HG03520 (cell line): ENCODE measurements around the gene WFDC8.
"Not testable (repeated sequence)": the region's sequence is repeated elsewhere in the genome, so short reads cannot be mapped to it uniquely, and the experiment has no call there.

Experiments used
- ATAC-seq: cut with Tn5 transposase; IDR thresholded peaks from one replicate; pipeline ENCODE4 v1.9.1; 2021; ENCODE audit warnings: mild to moderate bottlenecking, moderate library complexity; ENCODE audit not compliant: unreplicated experiment

The WFDC8 gene

DNA sequence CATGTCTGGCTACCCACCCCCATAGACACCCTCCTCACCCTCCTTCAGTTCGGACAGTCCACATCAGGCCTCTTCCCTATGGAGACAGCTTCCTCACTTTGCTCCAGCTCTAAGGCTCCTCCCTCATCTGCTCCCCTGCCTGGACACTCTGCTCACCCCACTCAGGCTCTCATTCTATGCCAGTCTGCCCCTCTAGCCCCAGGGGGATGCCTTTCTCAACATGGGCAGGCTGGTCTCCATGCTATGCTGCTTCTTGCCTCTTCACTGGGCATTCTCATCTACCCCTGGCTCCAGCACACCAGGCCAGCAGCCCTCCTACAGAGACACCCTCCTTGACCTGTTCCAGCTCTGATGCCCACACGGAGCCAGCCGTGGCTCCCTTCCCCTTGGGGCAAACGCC is at the start of gene WFDC8:
Gene WFDC8 (minus strand): TSS at position 101 of the 400 bp plus-strand sequence. CDS start 37 bp downstream, at position 64.
- ATAC-seq, result no peak

DNA sequence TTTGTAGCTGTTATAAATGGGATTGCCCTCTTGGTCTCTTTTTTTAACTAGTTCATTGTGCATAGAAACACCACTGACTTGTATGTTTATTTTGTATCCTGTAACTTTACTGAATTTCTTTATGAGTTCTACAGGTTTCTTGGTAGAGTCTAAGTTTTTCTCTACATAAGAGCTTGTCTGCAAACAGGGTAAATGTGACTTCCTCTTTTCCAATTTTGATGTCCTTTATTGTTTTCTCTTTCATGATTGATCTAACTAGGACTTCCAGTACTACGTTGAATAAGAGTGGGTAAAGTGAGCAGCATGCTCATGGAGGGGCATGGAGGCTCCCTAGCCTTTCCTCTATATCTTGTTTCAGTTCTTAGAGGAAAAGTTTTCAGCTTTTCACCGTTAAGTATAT is 47.5 kb upstream of the WFDC8 start:
- ATAC-seq, result no peak

DNA sequence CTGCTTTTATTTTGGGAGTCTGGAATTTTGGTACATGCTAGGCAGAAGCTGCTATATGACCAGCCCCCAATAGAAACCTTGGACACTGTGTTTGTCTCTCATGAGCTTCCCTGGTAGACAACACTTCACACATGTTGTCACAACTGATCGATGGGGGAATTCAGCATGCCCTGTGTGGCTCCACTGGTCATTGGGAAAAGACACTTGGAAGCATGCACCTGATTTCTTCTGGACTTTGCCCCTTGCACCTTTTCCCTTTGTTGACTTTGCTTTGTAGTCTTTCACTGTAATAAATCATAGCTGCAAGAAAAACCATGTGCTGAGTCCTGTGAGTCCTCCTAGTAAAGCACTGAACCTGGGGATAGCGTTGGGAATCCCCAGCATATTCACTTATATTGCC is 42.5 kb upstream of the WFDC8 start:
- no peak for ATAC-seq

DNA sequence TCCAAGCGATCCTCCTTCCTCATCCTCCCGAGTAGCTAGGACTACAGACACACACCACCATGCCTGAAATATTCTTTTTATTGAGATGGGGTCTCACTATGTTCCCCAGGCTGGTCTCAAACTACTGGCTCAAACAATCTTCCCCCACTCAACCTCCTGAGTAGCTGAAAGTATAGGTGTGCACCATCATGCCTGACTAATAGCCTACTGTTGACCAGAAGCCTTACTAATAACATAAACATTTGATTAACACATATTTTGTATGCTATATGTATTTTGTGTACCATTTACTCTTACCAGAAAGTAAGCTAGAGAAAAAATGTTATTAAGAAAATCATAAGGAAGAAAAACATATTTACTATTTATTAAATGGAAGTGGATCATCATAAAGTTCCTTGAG is 38.5 kb upstream of the WFDC8 start:
- no peak for ATAC-seq

DNA sequence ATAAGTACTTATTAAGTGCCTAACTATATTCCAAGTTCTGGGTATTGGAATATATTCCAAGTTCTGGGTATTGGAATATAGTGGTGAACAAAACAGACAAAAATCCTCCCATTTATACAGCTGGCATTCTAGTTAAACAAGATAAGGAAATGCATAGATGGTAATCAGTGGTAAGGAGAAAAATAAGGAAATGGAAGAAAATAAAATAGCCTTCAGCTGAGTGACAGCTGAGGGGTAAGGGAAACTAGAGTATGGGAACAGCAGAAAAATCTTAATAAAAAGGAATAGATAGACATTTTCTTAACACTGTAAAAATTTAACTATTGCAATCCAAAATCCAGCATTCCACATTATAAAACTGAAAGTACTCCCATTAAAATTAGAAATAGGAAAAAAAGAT is 33.2 kb upstream of the WFDC8 start:
- no peak for ATAC-seq

GRCh38 chr20:45611054-45611453 is 32.0 kb upstream of the WFDC8 start:
- no peak for ATAC-seq

- no peak for ATAC-seq
Measured at GRCh38 chr20:45607810-45608209, 28.7 kb upstream of the WFDC8 start.

DNA sequence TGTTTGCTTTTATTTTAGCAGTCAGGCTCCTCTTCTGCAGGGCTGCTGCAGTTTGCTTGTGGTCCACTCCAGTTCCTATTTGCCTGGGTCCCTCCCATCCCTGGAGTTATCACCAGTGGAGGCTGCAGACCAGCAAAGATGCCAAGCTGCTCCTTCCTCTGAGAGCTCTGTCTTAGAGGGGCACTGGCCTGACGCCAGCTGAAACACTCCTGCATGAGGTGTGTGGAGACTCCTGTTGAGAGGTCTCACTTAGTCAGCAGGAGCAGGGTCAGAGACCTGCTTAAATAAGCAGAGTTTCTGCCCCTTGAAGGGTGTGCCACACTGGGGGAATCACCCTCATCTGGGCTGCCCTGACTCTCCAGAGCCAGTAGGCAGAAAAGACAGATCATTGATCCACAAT is 16.2 kb upstream of the WFDC8 start:
- no peak for ATAC-seq

DNA sequence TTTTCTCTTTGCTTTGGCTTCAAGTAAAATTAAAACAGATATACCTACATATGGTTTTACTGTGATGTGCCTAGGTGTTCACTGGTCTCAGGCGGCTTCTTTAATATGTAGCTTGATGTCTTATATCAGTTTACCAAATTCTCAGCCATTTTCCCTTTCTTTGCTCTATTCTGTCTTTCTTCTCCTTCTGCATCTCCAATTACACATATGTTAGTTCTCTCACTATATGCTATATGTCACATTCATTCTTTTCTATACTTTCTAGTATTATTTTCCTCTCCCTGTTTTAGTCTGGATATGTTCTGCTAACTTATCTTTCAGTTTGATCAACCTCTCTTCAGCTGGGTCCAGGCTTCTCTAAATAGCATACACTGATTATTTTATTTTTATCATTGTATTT is 14.4 kb upstream of the WFDC8 start:
- ATAC-seq, result no peak

- ATAC-seq, result no peak
Measured at GRCh38 chr20:45592574-45593189, 13.6 kb upstream of the WFDC8 start.

DNA sequence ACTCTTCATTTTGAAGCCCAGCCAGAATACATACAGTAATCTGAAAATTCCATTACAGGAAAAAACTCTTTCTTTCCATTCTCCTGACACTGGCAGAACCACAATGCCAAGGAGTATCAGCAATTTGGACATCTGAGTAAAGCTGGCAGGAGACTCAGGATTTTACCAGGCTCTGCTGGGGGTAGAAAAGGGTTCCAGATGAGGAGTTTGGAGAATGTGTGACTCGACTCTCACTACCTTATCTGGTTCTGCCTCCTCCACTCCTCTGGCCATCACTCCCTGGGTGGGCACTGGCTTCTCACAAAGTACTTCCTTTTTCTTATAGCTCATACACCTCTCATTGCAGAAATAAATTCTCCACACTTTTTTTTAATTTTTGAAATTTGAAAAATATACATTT is 10.6 kb upstream of the WFDC8 start:
- ATAC-seq, result no peak

GRCh38 chr20:45588800-45589199 is 9.7 kb upstream of the WFDC8 start:
- no peak for ATAC-seq

DNA sequence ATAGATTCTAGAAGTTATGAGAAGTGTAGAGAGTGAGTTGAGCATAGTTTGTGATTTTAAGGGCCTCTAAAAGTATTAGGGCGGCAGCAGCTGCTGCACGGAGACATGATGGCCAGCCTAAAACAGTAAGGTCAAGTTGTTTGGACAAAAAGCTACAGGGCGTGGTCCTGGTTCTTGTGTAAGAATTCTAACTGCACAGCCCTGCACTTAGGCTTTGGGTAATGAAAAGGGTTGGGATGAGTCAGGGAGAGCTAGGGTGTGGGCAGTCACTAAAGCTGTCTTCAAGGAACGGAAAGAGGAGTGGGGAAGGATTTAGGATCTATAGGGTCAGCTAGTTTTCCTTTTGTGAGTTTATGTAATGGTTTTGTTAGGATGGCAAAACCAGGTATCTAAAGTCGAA is 6.9 kb upstream of the WFDC8 start:
- ATAC-seq, result not testable (repeated sequence)

- ATAC-seq, result not testable (repeated sequence)
Measured at GRCh38 chr20:45584294-45584693, 5.2 kb upstream of the WFDC8 start.

GRCh38 chr20:45583502-45583901 is 4.4 kb upstream of the WFDC8 start:
- no peak for ATAC-seq

DNA sequence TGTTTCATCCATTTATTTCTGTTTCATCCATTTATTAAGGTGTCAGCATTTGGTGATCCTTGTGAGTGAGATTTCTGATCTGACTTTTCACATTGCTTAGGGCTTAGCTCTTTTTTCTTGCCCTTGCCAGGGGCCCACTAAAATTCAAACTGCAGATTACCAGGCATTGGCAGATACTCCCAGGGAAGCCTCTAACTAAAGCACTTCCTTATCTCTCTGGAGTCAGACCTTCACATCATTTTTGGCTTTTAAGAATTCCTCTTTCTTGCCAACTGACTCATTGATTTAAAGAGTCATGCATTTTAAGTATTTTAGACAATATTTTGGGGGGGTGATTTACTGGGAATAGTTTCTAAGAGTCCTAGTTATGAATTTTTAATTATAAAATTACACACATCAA is 2.6 kb upstream of the WFDC8 start:
- no peak for ATAC-seq

GRCh38 chr20:45578231-45578630 is 853 bp downstream of the WFDC8 start:
- no peak for ATAC-seq

GRCh38 chr20:45576995-45577394 is 2.1 kb downstream of the WFDC8 start:
- ATAC-seq, result no peak

DNA sequence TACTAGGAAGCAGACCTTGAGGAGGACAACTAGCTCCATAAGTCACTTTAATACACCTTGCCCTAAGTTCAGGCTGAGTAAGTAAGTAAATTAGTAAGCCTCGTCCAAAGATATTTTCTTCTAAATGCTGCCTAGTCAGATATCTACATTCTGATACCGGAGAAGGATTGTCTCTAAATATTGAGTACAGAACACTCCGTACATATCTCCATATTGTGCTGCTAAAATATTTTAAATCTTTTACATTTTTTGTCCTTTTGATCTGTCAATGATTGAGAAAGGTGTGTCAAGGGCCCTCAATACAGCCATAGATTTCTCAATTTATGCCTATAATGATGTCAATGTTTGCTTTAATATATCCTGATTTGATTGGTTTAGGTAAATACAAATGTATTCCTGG is 3.2 kb downstream of the WFDC8 start:
- ATAC-seq, result no peak

DNA sequence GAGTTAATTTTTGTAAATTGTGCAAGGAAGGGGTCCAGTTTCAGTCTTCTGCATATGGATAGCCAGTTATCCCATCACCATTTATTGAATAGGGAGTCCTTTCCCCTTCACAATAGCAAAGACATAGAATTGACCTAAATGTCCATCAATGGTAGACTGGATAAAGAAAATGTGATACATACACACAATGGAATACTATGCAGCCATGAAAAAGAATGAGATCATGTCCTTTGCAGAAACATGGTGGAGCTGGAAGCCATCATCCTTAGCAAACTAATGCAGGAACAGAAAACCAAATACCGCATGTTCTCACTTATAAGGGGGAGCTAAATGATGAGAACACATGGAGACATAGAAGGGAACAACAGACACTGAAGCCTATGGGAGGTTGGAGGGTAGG is 9.4 kb downstream of the WFDC8 start:
- ATAC-seq, result not testable (repeated sequence)

GRCh38 chr20:45564760-45565276 is 14.3 kb downstream of the WFDC8 start:
- ATAC-seq, result no peak

DNA sequence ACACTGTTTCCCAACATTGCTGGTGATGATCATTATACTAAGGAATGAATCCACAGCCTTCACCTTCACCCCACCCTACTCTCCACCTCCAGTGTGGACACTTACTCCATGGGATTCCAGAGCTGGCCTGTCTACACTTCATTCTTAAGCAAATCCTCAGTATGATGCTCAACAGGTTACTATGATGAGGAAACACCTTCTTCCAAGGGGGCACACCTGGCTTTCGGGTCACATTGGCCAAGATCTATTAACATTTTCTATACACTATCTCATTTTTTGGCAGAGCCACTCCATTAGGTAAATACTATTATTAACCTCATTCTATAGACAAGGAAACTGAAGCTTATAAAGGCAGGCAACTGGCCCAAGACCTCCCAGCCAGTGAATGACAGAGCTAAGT is 23.9 kb downstream of the WFDC8 start:
- ATAC-seq, result no peak

- ATAC-seq, result no peak
Measured at GRCh38 chr20:45552456-45552855, 26.6 kb downstream of the WFDC8 start.
